Choroid plexus epithelial cell (primary cell): ENCODE results near the gene GRIK1.

ENCODE experiments used
- DNase-seq: peaks from one replicate; pipeline ENCODE4 v3.0.0-alpha.2; 2010; ENCODE audit warnings: low read depth
- H3K4me3 ChIP-seq: 2 replicates; pipeline ENCODE4 v1.5.1; 2011; ENCODE audit warnings: low read depth, mild to moderate bottlenecking, control low read depth, low read length, moderate library complexity
- TF ChIP-seq, protein P1 (sequence below): conservative IDR thresholded peaks from 2 replicates; pipeline ENCODE4 v1.5.1; 2011; ENCODE audit warnings: low read depth, mild to moderate bottlenecking, control low read depth, inconsistent platforms, low read length, moderate library complexity

Gene GRIK1

DNA sequence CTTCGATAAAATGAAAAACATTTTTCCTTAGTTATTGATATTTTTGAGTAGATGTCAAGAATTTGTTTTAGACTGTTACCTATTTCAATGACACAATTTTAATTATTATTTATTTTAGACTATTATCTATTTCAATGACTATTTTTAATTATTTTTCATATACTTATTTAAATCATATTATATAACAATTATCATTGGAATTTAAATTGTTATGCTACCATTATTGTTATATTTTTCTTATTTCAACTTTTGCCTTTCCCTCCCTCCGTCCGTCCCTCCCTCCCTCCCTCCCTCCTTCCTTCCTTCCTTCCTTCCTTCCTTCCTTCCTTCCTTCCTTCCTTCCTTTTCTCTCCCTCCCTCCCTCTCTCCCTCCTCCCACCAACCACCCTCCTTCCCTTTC, 229.3 kb downstream of the GRIK1 start:
- TF ChIP-seq, protein P1, sequence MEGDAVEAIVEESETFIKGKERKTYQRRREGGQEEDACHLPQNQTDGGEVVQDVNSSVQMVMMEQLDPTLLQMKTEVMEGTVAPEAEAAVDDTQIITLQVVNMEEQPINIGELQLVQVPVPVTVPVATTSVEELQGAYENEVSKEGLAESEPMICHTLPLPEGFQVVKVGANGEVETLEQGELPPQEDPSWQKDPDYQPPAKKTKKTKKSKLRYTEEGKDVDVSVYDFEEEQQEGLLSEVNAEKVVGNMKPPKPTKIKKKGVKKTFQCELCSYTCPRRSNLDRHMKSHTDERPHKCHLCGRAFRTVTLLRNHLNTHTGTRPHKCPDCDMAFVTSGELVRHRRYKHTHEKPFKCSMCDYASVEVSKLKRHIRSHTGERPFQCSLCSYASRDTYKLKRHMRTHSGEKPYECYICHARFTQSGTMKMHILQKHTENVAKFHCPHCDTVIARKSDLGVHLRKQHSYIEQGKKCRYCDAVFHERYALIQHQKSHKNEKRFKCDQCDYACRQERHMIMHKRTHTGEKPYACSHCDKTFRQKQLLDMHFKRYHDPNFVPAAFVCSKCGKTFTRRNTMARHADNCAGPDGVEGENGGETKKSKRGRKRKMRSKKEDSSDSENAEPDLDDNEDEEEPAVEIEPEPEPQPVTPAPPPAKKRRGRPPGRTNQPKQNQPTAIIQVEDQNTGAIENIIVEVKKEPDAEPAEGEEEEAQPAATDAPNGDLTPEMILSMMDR, result no peak

GRCh38 chr21:29708401-29708800, 231.4 kb downstream of the GRIK1 start:
- no peak overlapping the region for H3K4me3 ChIP-seq
- TF ChIP-seq, protein P1, result no peak
- no peak for DNase-seq

More for the DNA sequence above, 229.3 kb downstream of the GRIK1 start:
- H3K4me3 ChIP-seq, result no peak overlapping the region
- DNase-seq, result no peak

DNA sequence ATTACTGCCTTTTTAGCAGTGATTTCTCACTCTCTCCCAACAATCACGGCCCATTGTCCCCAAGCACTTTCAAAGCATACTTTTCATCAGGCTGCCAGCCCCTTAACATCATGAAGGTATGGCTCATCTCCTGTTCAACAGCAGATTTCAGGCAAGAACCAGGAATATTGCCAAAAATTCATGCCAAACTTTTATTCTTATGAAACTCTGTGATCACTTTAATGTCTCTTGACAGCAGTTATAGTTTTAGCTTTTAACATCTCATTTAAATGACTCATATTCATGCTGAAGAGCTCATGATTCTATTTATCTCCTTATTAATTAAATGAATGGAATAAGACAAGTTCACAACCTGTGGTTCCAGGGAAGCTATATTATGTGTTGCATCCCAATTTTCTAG, 235.1 kb downstream of the GRIK1 start:
- DNase-seq, result peak; percentile 31
- TF ChIP-seq, protein P1, result no peak

GRCh38 chr21:29701676-29702075, 238.1 kb downstream of the GRIK1 start:
- H3K4me3 ChIP-seq, result no peak overlapping the region
- no peak for DNase-seq
- TF ChIP-seq, protein P1, result no peak

More for the DNA sequence above, 235.1 kb downstream of the GRIK1 start:
- H3K4me3 ChIP-seq, result no peak overlapping the region

- peak; percentile 37 for DNase-seq
- no peak overlapping the region for H3K4me3 ChIP-seq
- TF ChIP-seq, protein P1, result no peak
Measured at GRCh38 chr21:29697555-29698193, 242.1 kb downstream of the GRIK1 start.

GRCh38 chr21:29696937-29697336, 242.9 kb downstream of the GRIK1 start:
- H3K4me3 ChIP-seq, result no peak overlapping the region
- TF ChIP-seq, protein P1, result no peak
- no peak for DNase-seq

GRCh38 chr21:29691616-29692491, 247.9 kb downstream of the GRIK1 start:
- DNase-seq, result no peak
- TF ChIP-seq, protein P1, result no peak
- no peak overlapping the region for H3K4me3 ChIP-seq
